MCF 10A (cell line): Measurements from ENCODE around the gene TMEFF2. TPM values are rescaled to one million over a fixed set of nuclear protein-coding genes. Genes with fewer than 3 reads are reported as not detected.

Experiments
- BruUV-seq: library from RNA; stranded (reverse); fragments of 400-500 nt; replicated peaks from 2 replicates; lab custom pipeline; 2021; lab: Mats Ljungman, UMichigan
- CTCF ChIA-PET: fragments of 300-600 bp; sonication (Branson Sonifier 250); formaldehyde crosslinking; extraction: SDS; loops from one replicate; lab custom pipeline; 2021; ENCODE audit warnings: antibody characterized with exemption, inconsistent platforms; lab: Yijun Ruan, JAX
- POLR2A ChIA-PET: fragments of 300-600, 350-650 bp; sonication (Branson Sonifier 250); formaldehyde crosslinking; extraction: SDS; loops from one replicate; lab custom pipeline; 2020; ENCODE audit warnings: antibody characterized with exemption, inconsistent platforms; lab: Yijun Ruan, JAX
- DNase-seq: peaks from one replicate; pipeline ENCODE4 v3.0.0-alpha.2; 2018; ENCODE audit not compliant: unreplicated experiment
- H3K27ac Mint-ChIP-seq: one replicate; pipeline ENCODE4 v1.8.0; 2022; ENCODE audit warnings: mild to moderate bottlenecking, low read depth, mixed read lengths; ENCODE audit not compliant: unreplicated experiment
- H3K27me3 Mint-ChIP-seq: one replicate; pipeline ENCODE4 v1.8.0; 2022; ENCODE audit warnings: mixed read lengths; ENCODE audit not compliant: insufficient read depth, unreplicated experiment
- H3K36me3 Mint-ChIP-seq: one replicate; pipeline ENCODE4 v1.8.0; 2022; ENCODE audit warnings: mild to moderate bottlenecking, moderate library complexity, mixed read lengths; ENCODE audit not compliant: insufficient read depth, unreplicated experiment
- H3K4me1 Mint-ChIP-seq: one replicate; pipeline ENCODE4 v1.8.0; 2022; ENCODE audit warnings: mixed read lengths; ENCODE audit not compliant: insufficient read depth, unreplicated experiment
- H3K4me3 Mint-ChIP-seq: one replicate; pipeline ENCODE4 v1.8.0; 2022; ENCODE audit warnings: mild to moderate bottlenecking, moderate library complexity, mixed read lengths; ENCODE audit not compliant: unreplicated experiment
- H3K9me3 Mint-ChIP-seq: one replicate; pipeline ENCODE4 v1.8.0; 2022; ENCODE audit warnings: mixed read lengths; ENCODE audit not compliant: unreplicated experiment
- CTCF ChIP-seq: fragments of 200-600 bp; IDR thresholded peaks from one replicate; pipeline ENCODE4 v1.8.0; 2022; ENCODE audit warnings: antibody characterized with exemption, mild to moderate bottlenecking; ENCODE audit not compliant: unreplicated experiment
- intact Hi-C: fragments of 100-400 bp; cut with micrococcal nuclease; formaldehyde crosslinking; loops from 2 replicates; pipeline ENCODE4 v1.14.1; 2022
- total RNA-seq: library from RNA; stranded (reverse); gene quantifications from 2 replicates; pipeline ENCODE4 v1.2.3, GENCODE V29; 2022

The TMEFF2 gene
- total RNA-seq, 1 experiment from 2014 or later: not detected

GRCh38 chr2:191970867-191971266 lies 223.9 kb downstream of the TMEFF2 start:
- H3K36me3 Mint-ChIP-seq: no peaks in the 10 kb centered on the region
- no peak for TF ChIP-seq CTCF
- peaks cover under 1% of the 10 kb centered on the region for H3K4me1 Mint-ChIP-seq
- DNase-seq: no peak
- ChIA-PET CTCF (interaction anchor here (1.1 kb wide), 1 partner anchor 12 kb away, joined by 4 read pairs; no protein-coding TSS in a partner anchor), POLR2A (no interaction called here)
- no peaks in the 10 kb centered on the region for H3K9me3 Mint-ChIP-seq
- H3K4me3 Mint-ChIP-seq: no peak overlapping the region
- intact Hi-C loops: no loop called here
- H3K27me3 Mint-ChIP-seq: no peaks in the 10 kb centered on the region
- H3K27ac Mint-ChIP-seq: no peak overlapping the region
- no TSS peak for BruUV-seq

GRCh38 chr2:191968120-191968519 lies 226.6 kb downstream of the TMEFF2 start:
- H3K9me3 Mint-ChIP-seq: peaks cover 10% of the 10 kb centered on the region

GRCh38 chr2:191965733-191966132 lies 229.0 kb downstream of the TMEFF2 start:
- Mint-ChIP-seq H3K4me1 (peaks cover 5% of the 10 kb centered on the region), H3K4me3 (no peak overlapping the region), H3K27me3 (no peaks in the 10 kb centered on the region), H3K36me3 (peaks cover 4% of the 10 kb centered on the region), H3K9me3 (peaks cover 10% of the 10 kb centered on the region), H3K27ac (no peak overlapping the region)
- no peak for DNase-seq
- intact Hi-C loops: no loop called here
- ChIA-PET POLR2A (no interaction called here), CTCF (no interaction called here)
- BruUV-seq: no TSS peak
- TF ChIP-seq CTCF: no peak

More at GRCh38 chr2:191968120-191968519, 226.6 kb downstream of the TMEFF2 start:
- Mint-ChIP-seq H3K4me3 (no peak overlapping the region), H3K27me3 (no peaks in the 10 kb centered on the region), H3K36me3 (peaks cover 4% of the 10 kb centered on the region), H3K27ac (no peak overlapping the region), H3K4me1 (peaks cover 5% of the 10 kb centered on the region)
- no peak for DNase-seq
- POLR2A ChIA-PET: interaction anchor here (0.7 kb wide), 1 partner anchor 18 kb away, joined by 4 read pairs; no protein-coding TSS in a partner anchor
- no TSS peak for BruUV-seq
- no peak for TF ChIP-seq CTCF
- intact Hi-C loops: no loop called here
- CTCF ChIA-PET: no interaction called here

GRCh38 chr2:191961556-191961955 lies 233.2 kb downstream of the TMEFF2 start:
- peaks cover 10% of the 10 kb centered on the region for H3K9me3 Mint-ChIP-seq
- peaks cover 4% of the 10 kb centered on the region for H3K36me3 Mint-ChIP-seq
- no TSS peak for BruUV-seq
- no peak for DNase-seq
- ChIA-PET POLR2A (no interaction called here), CTCF (interaction anchor here (0.5 to 0.6 kb wide), 2 partner anchors 70 to 106 kb away, joined by 3 to 4 read pairs; no protein-coding TSS in a partner anchor)
- intact Hi-C loops: no loop called here
- no peaks in the 10 kb centered on the region for H3K27me3 Mint-ChIP-seq
- peaks cover 5% of the 10 kb centered on the region for H3K4me1 Mint-ChIP-seq
- H3K4me3 Mint-ChIP-seq: no peak overlapping the region
- H3K27ac Mint-ChIP-seq: no peak overlapping the region
- TF ChIP-seq CTCF: no peak
